Endothelial cell of umbilical vein (primary cell): Measurements from ENCODE around the gene CCDC197. TPM values are rescaled to one million over a fixed set of nuclear protein-coding genes. Genes with fewer than 3 reads are reported as not detected.

Source experiments
- BruUV-seq: library from RNA; stranded (reverse); fragments of 400-500 nt; replicated peaks from 2 replicates; lab custom pipeline; 2021; lab: Mats Ljungman, UMichigan
- CTCF ChIA-PET: fragments of 300-600, 350-600 bp; sonication (Branson Sonifier 250); formaldehyde crosslinking; loops from one replicate; lab custom pipeline; 2021; ENCODE audit warnings: antibody characterized with exemption, inconsistent platforms; lab: Charles Lee
- POLR2A ChIA-PET: fragments of 300-600, 350-600 bp; sonication (Branson Sonifier 250); formaldehyde crosslinking; loops from one replicate; lab custom pipeline; 2021; ENCODE audit warnings: antibody characterized with exemption, inconsistent platforms; lab: Charles Lee
- DNase-seq: peaks from one replicate; pipeline ENCODE4 v3.0.0-alpha.2; 2011; ENCODE audit warnings: low read depth, low spot score
- FAIRE-seq: peaks from 2 replicates; lab custom pipeline; 2011; peaks lifted over from hg19 to GRCh38; lab: Jason Lieb, UNC
- H2AFZ ChIP-seq: 2 replicates; pipeline ENCODE4 v1.6.0; 2012; ENCODE audit warnings: low read depth, low read length, control low read depth, inconsistent platforms
- H3K27ac ChIP-seq: 2 replicates; pipeline ENCODE4 v1.5.1; 2011; ENCODE audit warnings: low read depth, mild to moderate bottlenecking, control low read depth, low read length, moderate library complexity; ENCODE audit not compliant: insufficient read depth
- H3K27me3 ChIP-seq, 2 experiments: 2 replicates each; pipeline versions ENCODE4 v1.6.0 to v1.6.1; 2011; ENCODE audit warnings: low read length in 2 of 2, mixed read lengths in 1 of 2; ENCODE audit not compliant: control insufficient read depth in 2 of 2, insufficient read depth in 2 of 2
- H3K36me3 ChIP-seq, 2 experiments: 2 replicates in 1 of 2; 3 replicates in 1 of 2; pipeline ENCODE4 v1.5.1; 2011; ENCODE audit warnings: low read length in 2 of 2, mild to moderate bottlenecking in 1 of 2, moderate library complexity in 1 of 2; ENCODE audit not compliant: control insufficient read depth in 2 of 2, insufficient read depth in 2 of 2; ENCODE audit errors: extremely low read depth in 1 of 2
- H3K4me1 ChIP-seq: 3 replicates; pipeline ENCODE4 v1.5.1; 2011; ENCODE audit warnings: mild to moderate bottlenecking, low read length; ENCODE audit not compliant: control insufficient read depth, insufficient read depth; ENCODE audit errors: extremely low read depth
- H3K4me2 ChIP-seq: 2 replicates; pipeline ENCODE4 v1.6.1; 2011; ENCODE audit warnings: low read length, control low read depth, mixed read lengths; ENCODE audit not compliant: insufficient read depth
- H3K4me3 ChIP-seq, 3 experiments: fragments of 200-600 bp in 1 of 3; sonication (generic), shearing (Covaris generic) in 1 of 3; replicated peaks in 1 of 3; 2 replicates each; pipeline ENCODE4 v1.5.1; 2011 to 2016; ENCODE audit warnings: control low read depth in 3 of 3, low read length in 3 of 3, mild to moderate bottlenecking in 2 of 3, inconsistent platforms in 1 of 3, low read depth in 1 of 3, moderate library complexity in 1 of 3; ENCODE audit not compliant: insufficient read depth in 1 of 3
- H3K79me2 ChIP-seq: 2 replicates; pipeline ENCODE4 v1.6.0; 2012; ENCODE audit warnings: low read length, inconsistent platforms; ENCODE audit not compliant: control insufficient read depth, insufficient read depth
- H3K9ac ChIP-seq: replicated peaks from 2 replicates; pipeline ENCODE3; 2011; ENCODE audit warnings: low read length, control low read depth; ENCODE audit not compliant: insufficient read depth; ENCODE audit errors: extremely low read depth
- H3K9me1 ChIP-seq: replicated peaks from 3 replicates; pipeline ENCODE4 v1.6.0; 2011; ENCODE audit warnings: mild to moderate bottlenecking, low read length; ENCODE audit not compliant: control insufficient read depth, insufficient read depth; ENCODE audit errors: extremely low read depth
- H3K9me3 ChIP-seq: replicated peaks from 2 replicates; pipeline ENCODE4 v1.5.1; 2012; ENCODE audit warnings: low read length, inconsistent platforms; ENCODE audit not compliant: control insufficient read depth, insufficient read depth
- H4K20me1 ChIP-seq: replicated peaks from 2 replicates; pipeline ENCODE3; 2011; ENCODE audit warnings: mild to moderate bottlenecking, low read length; ENCODE audit not compliant: control insufficient read depth, insufficient read depth; ENCODE audit errors: extremely low read depth
- FOS ChIP-seq: IDR thresholded peaks from 2 replicates; pipeline ENCODE4 v1.6.1; 2011; ENCODE audit warnings: mild to moderate bottlenecking, low read length, moderate library complexity, borderline replicate concordance; ENCODE audit not compliant: insufficient read depth
- JUN ChIP-seq: IDR thresholded peaks from 2 replicates; pipeline ENCODE4 v1.6.1; 2011; ENCODE audit warnings: borderline replicate concordance, low read depth; ENCODE audit not compliant: insufficient read length, insufficient read depth
- MAX ChIP-seq: IDR thresholded peaks from 2 replicates; pipeline ENCODE4 v1.6.1; 2011; ENCODE audit not compliant: insufficient read depth, insufficient read length
- MYC ChIP-seq: IDR thresholded peaks from one replicate; pipeline ENCODE4 v1.6.1; 2011; ENCODE audit warnings: mild to moderate bottlenecking, low read depth, low read length
- POLR2AphosphoS5 ChIP-seq: IDR thresholded peaks from 2 replicates; pipeline ENCODE4 v1.6.1; 2012; ENCODE audit warnings: low read depth, mild to moderate bottlenecking, control low read depth, low read length, moderate library complexity; ENCODE audit not compliant: insufficient read depth
- dilution Hi-C: fragments of 300-500 bp; cut with MboI; formaldehyde crosslinking; loops from one replicate; pipeline ENCODE4 v1.15.0; 2019; ENCODE audit warnings: low sequenced_read_pairs; ENCODE audit not compliant: extremely low pct_ligation_motif_present
- intact Hi-C: fragments of 100-400 bp; cut with micrococcal nuclease; formaldehyde crosslinking; loops from one replicate; pipeline ENCODE4 v1.10.0; 2022
- polyA plus RNA-seq, 4 experiments: library from polyadenylated mRNA; depleted of rRNA in 3 of 4; stranded (reverse) in 3 of 4; unstranded in 1 of 4; fragments of >200 nt; gene quantifications; 2 replicates each; pipeline versions ENCODE4 v1.2.1 to v1.2.3, GENCODE V29; 2011 to 2012; ENCODE audit warnings: missing spikeins in 1 of 4
- total RNA-seq: library from RNA; stranded (reverse); gene quantifications from 2 replicates; pipeline ENCODE4 v1.2.3, GENCODE V29; 2021
- TF ChIP-seq, protein P1 (sequence below), 2 donors: IDR thresholded peaks; 1 replicate in 1 of 2; 2 replicates in 1 of 2; pipeline ENCODE4 v1.5.1; 2011; ENCODE audit warnings: low read length in 2 of 2, mild to moderate bottlenecking in 2 of 2, moderate library complexity in 2 of 2, control low read depth in 1 of 2, inconsistent platforms in 1 of 2, low read depth in 1 of 2; ENCODE audit not compliant: insufficient read depth in 1 of 2; ENCODE audit errors: extremely low read depth in 1 of 2

CCDC197 gene
- total and polyA plus RNA-seq, 2 donors (not counting 3 experiments of a cell fraction or from before 2014, with no cell fraction given) = not detected

- Histone ChIP-seq H3K27me3 (no peaks in the 10 kb centered on the region), H3K27ac (no peak overlapping the region), H3K9me3 (no peaks in the 10 kb centered on the region), H3K9ac (no peak overlapping the region), H2AFZ (no peak overlapping the region), H3K4me2 (no peak overlapping the region), H3K4me3 (no peak overlapping the region), H4K20me1 (no peaks in the 10 kb centered on the region), H3K36me3 (no peaks in the 10 kb centered on the region), H3K9me1 (no peaks in the 10 kb centered on the region), H3K4me1 (no peaks in the 10 kb centered on the region), H3K79me2 (no peaks in the 10 kb centered on the region)
- POLR2A ChIA-PET = no interaction called here
- FAIRE-seq = no peak
- intact Hi-C loops = no loop called here
- no TSS peak for BruUV-seq
- CTCF ChIA-PET = interaction anchor here (1.1 to 4.7 kb wide), 2 partner anchors 25 to 72 kb away, joined by 3 to 27 read pairs; no protein-coding TSS in a partner anchor
- TF ChIP-seq JUN = no peak
- no peak for TF ChIP-seq MAX
- no peak for TF ChIP-seq FOS
- no peak for TF ChIP-seq POLR2AphosphoS5
- no peak for TF ChIP-seq MYC
- TF ChIP-seq, protein P1, sequence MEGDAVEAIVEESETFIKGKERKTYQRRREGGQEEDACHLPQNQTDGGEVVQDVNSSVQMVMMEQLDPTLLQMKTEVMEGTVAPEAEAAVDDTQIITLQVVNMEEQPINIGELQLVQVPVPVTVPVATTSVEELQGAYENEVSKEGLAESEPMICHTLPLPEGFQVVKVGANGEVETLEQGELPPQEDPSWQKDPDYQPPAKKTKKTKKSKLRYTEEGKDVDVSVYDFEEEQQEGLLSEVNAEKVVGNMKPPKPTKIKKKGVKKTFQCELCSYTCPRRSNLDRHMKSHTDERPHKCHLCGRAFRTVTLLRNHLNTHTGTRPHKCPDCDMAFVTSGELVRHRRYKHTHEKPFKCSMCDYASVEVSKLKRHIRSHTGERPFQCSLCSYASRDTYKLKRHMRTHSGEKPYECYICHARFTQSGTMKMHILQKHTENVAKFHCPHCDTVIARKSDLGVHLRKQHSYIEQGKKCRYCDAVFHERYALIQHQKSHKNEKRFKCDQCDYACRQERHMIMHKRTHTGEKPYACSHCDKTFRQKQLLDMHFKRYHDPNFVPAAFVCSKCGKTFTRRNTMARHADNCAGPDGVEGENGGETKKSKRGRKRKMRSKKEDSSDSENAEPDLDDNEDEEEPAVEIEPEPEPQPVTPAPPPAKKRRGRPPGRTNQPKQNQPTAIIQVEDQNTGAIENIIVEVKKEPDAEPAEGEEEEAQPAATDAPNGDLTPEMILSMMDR (IDR thresholded peaks at IDR 0.05; ENCODE audit: extremely low read depth in 1 of 2, insufficient read depth in 1 of 2, low read depth in 1 of 2, low read length in 2 of 2) = no peak
- no peak for DNase-seq
- dilution Hi-C loops = no loop called here
Observed at GRCh38 chr14:93964820-93965286, 32.2 kb upstream of the CCDC197 start.
